ENCODE data around the gene ASCC2. TPM values are rescaled to one million over a fixed set of nuclear protein-coding genes. Genes with fewer than 3 reads are reported as not detected.

The ASCC2 gene
- polyA plus RNA-seq, 6 donors from 2014 or later = 35.1 to 70.0 (median 42.1) TPM

DNA sequence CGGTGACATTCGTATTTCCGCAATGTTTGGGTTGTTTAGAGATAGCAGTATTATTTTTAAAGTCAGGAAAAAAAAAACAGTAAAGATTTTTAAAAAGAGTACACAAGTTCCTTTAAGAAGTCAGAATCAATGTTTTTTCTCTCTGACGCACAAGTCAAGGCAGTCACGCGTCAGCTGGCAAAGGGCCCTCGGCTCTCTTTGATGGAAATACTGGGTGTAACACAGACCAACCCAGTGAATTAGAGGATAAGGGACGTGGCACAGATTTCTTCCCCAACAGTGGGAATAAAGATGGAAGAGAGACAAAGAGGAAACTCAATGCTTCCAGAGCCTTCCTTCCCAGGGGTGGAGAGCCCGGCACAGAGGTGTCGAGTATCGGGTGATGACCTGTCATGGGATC is 13.4 kb downstream of the ASCC2 start:
- Mint-ChIP-seq H3K4me3 (no peak overlapping the region), H3K9me3 (no peaks in the 10 kb centered on the region), H3K36me3 (peaks cover 18 to 23% of the 10 kb centered on the region in 2 donors), H3K27me3 (no peaks in the 10 kb centered on the region), H3K4me1 (peaks cover 5 to 12% (median 7%) of the 10 kb centered on the region in 3 donors), H3K27ac (no peak overlapping the region)
- DNase-seq (no peak), ATAC-seq (ENCODE audit: low read depth in 2 of 2) (no peak)

DNA sequence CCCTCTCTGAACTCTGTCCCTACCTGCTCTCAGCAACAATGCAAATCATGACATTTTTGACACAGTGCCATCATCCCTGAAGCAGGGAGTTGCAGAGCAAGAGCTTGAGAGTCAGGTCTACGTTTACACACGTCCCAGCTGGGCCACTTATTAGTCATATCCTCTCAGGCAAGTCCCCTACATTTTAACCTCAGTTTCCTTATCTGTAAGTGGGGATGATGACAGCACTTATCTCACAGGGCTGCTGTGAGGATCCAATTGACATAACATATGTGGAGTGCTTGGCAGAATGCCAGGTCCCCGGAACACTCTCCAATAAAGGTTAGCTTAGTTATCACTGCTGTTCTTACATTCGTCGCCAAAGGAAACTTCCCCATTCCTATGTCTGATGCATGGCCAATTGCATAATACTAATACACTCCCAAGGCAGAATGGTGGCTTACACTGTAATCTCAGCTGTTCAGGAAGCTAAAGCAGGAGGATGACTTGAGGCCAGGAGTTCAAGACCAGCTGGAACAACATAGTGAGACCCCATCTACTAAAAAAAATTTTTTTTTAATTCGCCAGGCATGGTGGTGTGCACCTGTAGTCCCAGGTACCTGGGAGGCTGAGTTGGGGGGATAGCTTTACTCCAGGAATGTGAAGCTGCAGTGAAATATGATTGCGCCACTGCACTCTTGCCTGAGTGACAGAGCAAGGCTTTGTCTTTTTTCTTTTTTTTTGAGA is 16.6 kb downstream of the ASCC2 start:
- DNase-seq = no peak
- H3K36me3 Mint-ChIP-seq = peaks cover 18% of the 10 kb centered on the region in 2 donors
- H3K27ac Mint-ChIP-seq = no peak overlapping the region
- H3K9me3 Mint-ChIP-seq = no peaks in the 10 kb centered on the region
- H3K27me3 Mint-ChIP-seq = no peaks in the 10 kb centered on the region
- ATAC-seq (ENCODE audit: low read depth in 2 of 2) = no peak
- no peak overlapping the region for H3K4me3 Mint-ChIP-seq
- H3K4me1 Mint-ChIP-seq = peaks cover 0 to 4% (median 0%) of the 10 kb centered on the region in 3 donors

DNA sequence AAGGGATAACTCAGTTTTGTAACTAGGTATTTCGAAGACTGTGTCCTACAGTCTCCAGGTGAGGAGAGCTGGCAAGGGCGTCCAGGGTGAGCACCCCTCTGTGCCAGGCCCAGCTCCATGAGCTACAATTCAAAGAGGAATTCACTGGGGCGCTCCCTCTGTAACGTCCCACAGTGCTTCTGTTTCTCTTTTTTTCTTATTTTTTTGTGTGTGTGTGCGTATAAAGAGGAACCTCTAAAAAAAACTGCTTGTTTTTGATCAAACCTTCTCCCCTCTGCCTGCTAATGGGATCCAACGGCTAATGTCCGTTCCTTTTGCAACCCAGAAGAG is 17.1 kb downstream of the ASCC2 start:
- H3K36me3 Mint-ChIP-seq = peaks cover 16 to 19% of the 10 kb centered on the region in 2 donors

DNA sequence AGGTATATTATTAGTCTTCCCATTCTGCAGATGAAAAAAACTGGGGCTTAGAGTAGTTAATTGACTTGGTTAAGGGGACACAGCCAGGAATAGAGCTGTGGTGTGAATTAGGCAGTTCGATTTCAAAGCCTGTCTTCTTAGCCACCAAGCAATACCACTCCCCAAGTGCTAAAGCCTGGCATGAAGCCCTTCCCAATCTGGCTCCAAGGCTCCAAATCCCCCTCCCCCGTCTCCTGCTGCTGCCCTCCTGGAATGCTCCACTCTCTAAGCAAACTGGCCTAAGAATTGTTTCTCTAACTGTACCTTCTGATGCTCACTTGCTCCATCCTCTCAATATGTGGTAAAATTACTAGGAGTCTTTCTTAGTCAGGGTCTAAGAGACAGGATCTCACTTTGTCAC is 18.6 kb downstream of the ASCC2 start:
- Mint-ChIP-seq H3K27ac (peak overlapping the region in 2 of 6 donors; percentile 13 to 54), H3K27me3 (no peaks in the 10 kb centered on the region), H3K9me3 (no peaks in the 10 kb centered on the region), H3K36me3 (peaks cover 11 to 13% of the 10 kb centered on the region in 2 donors), H3K4me3 (no peak overlapping the region), H3K4me1 (peaks cover 0 to 4% (median 0%) of the 10 kb centered on the region in 3 donors)
- no peak for DNase-seq
- no peak for ATAC-seq (ENCODE audit: low read depth in 2 of 2)

More for the DNA sequence above, 17.1 kb downstream of the ASCC2 start:
- no peak for DNase-seq
- Mint-ChIP-seq H3K4me1 (peaks cover 0 to 4% (median 0%) of the 10 kb centered on the region in 3 donors), H3K9me3 (no peaks in the 10 kb centered on the region), H3K27ac (no peak overlapping the region), H3K4me3 (no peak overlapping the region), H3K27me3 (no peaks in the 10 kb centered on the region)
- ATAC-seq (ENCODE audit: low read depth in 2 of 2) = no peak

DNA sequence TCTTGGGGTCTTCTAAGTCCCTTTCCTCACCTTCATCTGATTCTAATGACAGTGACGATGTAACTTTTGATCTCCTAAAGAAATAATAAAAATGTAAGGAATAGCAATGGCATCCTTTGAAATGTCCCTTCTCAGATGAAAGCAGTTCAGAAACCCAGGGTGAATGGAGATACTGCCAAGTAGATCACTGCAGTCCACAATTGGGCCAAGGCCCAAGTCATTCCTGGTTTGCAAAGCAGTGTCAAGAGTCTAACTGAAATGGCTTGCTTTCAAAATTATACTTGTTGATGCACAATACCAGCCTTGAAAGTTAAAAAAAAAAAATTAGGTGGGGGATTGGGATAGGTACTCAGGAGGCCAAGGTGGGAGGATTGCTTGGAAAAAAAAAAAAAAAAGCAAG is 20.4 kb downstream of the ASCC2 start:
- H3K4me1 Mint-ChIP-seq = peaks cover 0 to 4% (median 0%) of the 10 kb centered on the region in 3 donors
- H3K36me3 Mint-ChIP-seq = peaks cover 11 to 15% of the 10 kb centered on the region in 2 donors
- no peaks in the 10 kb centered on the region for H3K9me3 Mint-ChIP-seq
- no peak overlapping the region for H3K4me3 Mint-ChIP-seq
- ATAC-seq (ENCODE audit: low read depth in 2 of 2) (no peak), DNase-seq (no peak)
- no peak overlapping the region for H3K27ac Mint-ChIP-seq
- no peaks in the 10 kb centered on the region for H3K27me3 Mint-ChIP-seq

DNA sequence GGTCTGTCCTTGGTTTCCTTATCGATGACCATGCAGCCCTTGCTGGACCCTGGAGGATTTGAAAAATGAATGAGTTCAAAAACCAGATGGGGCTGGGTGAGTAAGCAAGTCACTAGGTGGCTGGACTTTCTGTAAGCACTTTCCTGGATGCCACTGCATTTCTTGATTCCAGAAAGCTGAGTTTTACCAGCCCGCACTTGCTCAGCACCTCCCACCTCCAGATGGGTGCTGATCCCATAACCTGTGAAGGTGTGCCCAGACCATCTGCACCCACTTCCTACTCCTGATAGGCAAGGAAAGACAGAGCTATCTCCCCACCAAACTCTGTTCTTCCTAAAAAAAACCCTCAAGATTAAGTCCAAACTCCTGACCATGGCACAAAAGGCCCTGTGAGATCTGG is 21.1 kb downstream of the ASCC2 start:
- Mint-ChIP-seq H3K36me3 (peaks cover 17 to 20% of the 10 kb centered on the region in 2 donors), H3K27me3 (no peaks in the 10 kb centered on the region), H3K4me3 (no peak overlapping the region), H3K9me3 (no peaks in the 10 kb centered on the region), H3K4me1 (peaks cover 0 to 4% (median 0%) of the 10 kb centered on the region in 3 donors), H3K27ac (peak overlapping the region in 1 of 6 donors; percentile 76)
- DNase-seq (no peak), ATAC-seq (ENCODE audit: low read depth in 2 of 2) (no peak)

DNA sequence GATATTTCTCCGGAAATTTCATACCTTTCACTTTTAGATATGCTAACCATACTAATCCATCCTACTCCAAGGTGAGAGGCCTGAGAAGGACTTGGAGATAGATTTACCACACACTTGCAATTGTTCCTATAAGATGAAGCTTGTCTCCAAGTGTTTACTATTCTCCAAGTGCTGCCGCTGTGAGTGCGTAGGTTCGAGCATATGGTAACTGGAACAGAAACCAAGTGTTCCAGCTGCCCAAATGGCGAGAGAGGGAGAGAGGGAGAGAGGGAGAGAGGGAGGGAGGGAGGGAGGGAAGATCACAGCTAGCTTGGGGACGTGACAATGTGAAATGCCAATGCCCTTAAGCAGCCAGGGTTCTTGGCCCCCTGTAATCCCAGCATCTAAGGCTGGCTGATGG is 21.5 kb downstream of the ASCC2 start:
- Mint-ChIP-seq H3K4me1 (peaks cover 0 to 4% (median 0%) of the 10 kb centered on the region in 3 donors), H3K27me3 (no peaks in the 10 kb centered on the region), H3K4me3 (no peak overlapping the region), H3K27ac (no peak overlapping the region), H3K36me3 (peaks cover 17 to 20% of the 10 kb centered on the region in 2 donors), H3K9me3 (no peaks in the 10 kb centered on the region)
- no peak for ATAC-seq (ENCODE audit: low read depth in 2 of 2)
- no peak for DNase-seq

DNA sequence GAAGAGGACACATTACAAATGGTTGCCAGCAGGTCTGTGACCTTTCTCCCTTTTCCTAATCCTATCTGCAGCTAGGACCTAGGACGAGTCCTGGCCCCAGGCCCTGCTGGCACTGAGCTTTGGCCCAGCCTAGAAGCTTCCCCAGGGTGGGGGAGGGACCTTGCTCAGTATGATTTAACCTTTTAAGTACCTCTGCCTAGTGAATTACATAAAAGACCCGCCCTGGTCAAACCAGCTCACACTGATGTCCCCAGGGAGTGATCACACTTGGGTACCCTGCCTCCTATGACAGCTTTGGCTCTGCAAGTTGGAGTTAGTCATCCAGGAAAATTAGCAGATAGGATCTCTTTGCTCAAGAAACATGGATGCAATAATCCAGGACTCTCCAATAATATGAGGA is 21.9 kb downstream of the ASCC2 start:
- H3K36me3 Mint-ChIP-seq = peaks cover 17 to 18% of the 10 kb centered on the region in 2 donors
- ATAC-seq (ENCODE audit: low read depth in 2 of 2) = no peak

DNA sequence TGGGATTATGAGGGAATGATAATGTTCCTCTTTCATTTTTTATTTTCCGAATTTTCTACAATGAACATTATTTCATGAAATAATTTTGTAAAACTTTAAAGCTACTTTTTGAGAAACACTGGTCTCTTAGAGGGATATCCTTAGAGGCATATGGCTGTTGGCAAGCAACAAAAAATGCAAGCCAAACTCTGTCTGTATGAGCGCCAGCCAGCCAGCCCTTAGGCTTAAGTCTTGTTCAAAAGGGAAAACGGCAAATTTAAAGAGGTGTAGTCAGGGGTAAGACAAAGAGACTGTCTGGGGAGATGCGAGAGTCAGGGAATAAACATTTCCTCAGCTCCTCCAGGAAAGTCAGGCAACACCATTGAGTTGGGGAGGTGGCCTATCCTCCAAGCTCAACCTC is 22.5 kb downstream of the ASCC2 start:
- peak overlapping the region in 1 of 6 donors; percentile 65 for H3K27ac Mint-ChIP-seq

More for the DNA sequence above, 21.9 kb downstream of the ASCC2 start:
- Mint-ChIP-seq H3K4me1 (peaks cover 0 to 4% (median 0%) of the 10 kb centered on the region in 3 donors), H3K27ac (peak overlapping the region in 1 of 6 donors; percentile 8), H3K4me3 (no peak overlapping the region), H3K27me3 (no peaks in the 10 kb centered on the region), H3K9me3 (no peaks in the 10 kb centered on the region)
- no peak for DNase-seq

DNA sequence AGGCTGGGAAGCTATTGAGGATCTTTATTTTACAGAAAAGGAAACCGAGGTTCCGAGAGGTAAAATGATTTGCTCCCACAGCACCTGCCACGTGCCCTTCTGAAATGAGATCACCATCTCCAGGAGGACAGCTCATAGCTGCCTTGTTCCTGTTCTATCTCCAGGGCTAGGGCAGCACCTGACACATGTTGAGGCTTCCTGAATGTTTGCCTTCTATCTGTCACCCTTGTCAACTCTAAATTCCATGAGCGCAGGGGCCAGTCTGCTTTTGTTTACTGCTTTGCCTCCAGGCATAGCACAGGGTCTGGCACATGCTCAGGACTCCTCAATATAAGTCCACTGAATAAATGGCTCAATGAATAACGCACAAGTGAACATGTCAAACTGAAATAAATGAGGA is 24.1 kb downstream of the ASCC2 start:
- Mint-ChIP-seq H3K27me3 (no peaks in the 10 kb centered on the region), H3K36me3 (peaks cover 25 to 26% of the 10 kb centered on the region in 2 donors), H3K27ac (no peak overlapping the region), H3K9me3 (no peaks in the 10 kb centered on the region), H3K4me1 (no peaks in the 10 kb centered on the region), H3K4me3 (no peak overlapping the region)
- no peak for DNase-seq
- ATAC-seq (ENCODE audit: low read depth in 2 of 2) = no peak

More for the DNA sequence above, 22.5 kb downstream of the ASCC2 start:
- ATAC-seq (ENCODE audit: low read depth in 2 of 2) (no peak), DNase-seq (no peak)
- peaks cover 0 to 4% (median 0%) of the 10 kb centered on the region in 3 donors for H3K4me1 Mint-ChIP-seq
- H3K4me3 Mint-ChIP-seq = no peak overlapping the region
- no peaks in the 10 kb centered on the region for H3K9me3 Mint-ChIP-seq
- H3K36me3 Mint-ChIP-seq = peaks cover 16 to 17% of the 10 kb centered on the region in 2 donors
- H3K27me3 Mint-ChIP-seq = no peaks in the 10 kb centered on the region

DNA sequence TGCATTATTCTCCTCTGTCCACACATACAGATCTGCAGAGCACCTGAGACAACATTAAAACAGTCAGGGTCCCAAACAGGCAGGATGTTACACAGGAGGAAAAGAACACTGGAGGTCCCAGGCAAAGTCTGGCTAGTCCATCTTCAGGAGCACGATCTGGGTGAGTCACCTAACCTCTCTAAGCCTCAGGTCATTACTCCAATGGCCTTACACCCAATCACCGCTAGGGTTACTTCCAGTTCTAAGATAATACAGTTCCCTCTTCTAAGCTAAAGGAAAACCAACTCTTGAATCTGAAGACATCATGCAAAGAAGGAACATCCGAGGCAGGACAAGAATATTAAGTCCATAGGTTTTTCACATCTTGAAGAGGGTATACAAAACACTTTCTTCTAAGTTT is 24.5 kb downstream of the ASCC2 start:
- ATAC-seq (ENCODE audit: low read depth in 2 of 2) (no peak), DNase-seq (no peak)
- no peak overlapping the region for H3K27ac Mint-ChIP-seq
- H3K4me1 Mint-ChIP-seq = no peaks in the 10 kb centered on the region
- peaks cover 25 to 26% of the 10 kb centered on the region in 2 donors for H3K36me3 Mint-ChIP-seq
- no peaks in the 10 kb centered on the region for H3K9me3 Mint-ChIP-seq
- no peak overlapping the region for H3K4me3 Mint-ChIP-seq
- H3K27me3 Mint-ChIP-seq = no peaks in the 10 kb centered on the region

DNA sequence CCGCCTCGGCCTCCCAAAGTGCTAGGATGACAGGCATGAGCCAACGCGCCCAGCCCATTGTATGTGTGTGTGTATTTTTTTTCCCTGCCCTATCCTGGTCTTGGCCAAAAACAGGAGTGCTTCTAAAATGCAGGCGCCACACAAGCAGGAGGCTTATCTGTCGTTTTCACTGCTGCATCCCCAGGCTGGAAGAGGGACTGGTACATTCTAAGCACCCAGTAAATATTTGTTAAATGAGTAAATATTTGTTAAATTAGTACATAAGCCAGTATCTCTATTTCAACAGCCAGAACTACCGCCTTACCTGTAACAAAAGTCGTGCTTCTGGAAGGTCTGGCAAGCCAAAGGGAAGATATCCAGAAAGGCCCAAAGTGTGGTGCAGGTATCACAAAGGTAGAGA is 24.9 kb downstream of the ASCC2 start:
- H3K27ac Mint-ChIP-seq = peak overlapping the region in 1 of 6 donors; percentile 32
- DNase-seq = no peak
- no peak overlapping the region for H3K4me3 Mint-ChIP-seq
- peaks cover 26% of the 10 kb centered on the region in 2 donors for H3K36me3 Mint-ChIP-seq
- no peaks in the 10 kb centered on the region for H3K27me3 Mint-ChIP-seq
- H3K9me3 Mint-ChIP-seq = no peaks in the 10 kb centered on the region
- ATAC-seq (ENCODE audit: low read depth in 2 of 2) = no peak
- no peaks in the 10 kb centered on the region for H3K4me1 Mint-ChIP-seq

DNA sequence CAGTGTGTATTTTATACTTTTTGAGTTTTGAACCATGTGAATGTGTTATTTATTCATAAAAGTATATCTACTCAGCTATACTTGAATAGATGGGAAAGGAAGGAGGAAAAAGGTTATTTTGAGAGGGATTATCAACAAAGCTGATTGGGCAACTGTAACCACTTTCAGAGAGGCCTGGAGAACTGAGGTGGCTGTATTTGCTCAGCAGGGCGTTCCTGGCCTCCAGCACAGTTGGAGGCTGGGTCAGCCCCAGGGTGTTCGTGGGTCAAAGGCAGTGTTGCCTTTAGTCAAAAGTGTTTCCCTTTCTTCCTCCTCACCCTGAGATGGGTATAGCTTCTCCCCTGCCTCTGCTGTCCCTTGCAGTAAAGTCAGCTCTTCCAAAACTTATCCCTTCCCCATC is 26.7 kb downstream of the ASCC2 start:
- no peaks in the 10 kb centered on the region for H3K27me3 Mint-ChIP-seq
- no peak overlapping the region for H3K27ac Mint-ChIP-seq
- H3K4me3 Mint-ChIP-seq = no peak overlapping the region
- H3K9me3 Mint-ChIP-seq = no peaks in the 10 kb centered on the region
- no peak for ATAC-seq (ENCODE audit: low read depth in 2 of 2)
- H3K36me3 Mint-ChIP-seq = peaks cover 26 to 36% of the 10 kb centered on the region in 2 donors
- H3K4me1 Mint-ChIP-seq = no peaks in the 10 kb centered on the region
- DNase-seq = no peak

DNA sequence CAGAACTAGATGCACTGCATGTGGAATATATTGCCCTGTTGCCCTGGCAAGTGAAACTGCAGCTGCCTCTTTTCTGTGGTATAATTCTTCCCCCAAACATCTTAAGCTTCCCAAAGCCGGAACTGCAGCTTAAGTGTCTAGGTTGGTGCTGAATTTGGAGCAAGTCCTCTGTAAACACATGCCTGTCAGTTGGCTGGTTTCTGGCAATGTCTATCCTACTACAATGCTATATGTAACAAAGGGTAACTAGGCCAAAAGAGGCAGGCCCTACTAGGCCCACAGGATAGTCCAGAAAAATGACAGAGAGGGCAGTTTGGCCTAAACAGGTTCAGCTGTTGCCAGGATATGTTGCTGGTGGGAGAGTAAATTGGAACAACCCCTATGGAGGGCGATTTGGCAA is 27.9 kb downstream of the ASCC2 start:
- DNase-seq = no peak
- no peaks in the 10 kb centered on the region for H3K9me3 Mint-ChIP-seq
- peaks cover 0 to 6% (median 0%) of the 10 kb centered on the region in 3 donors for H3K4me1 Mint-ChIP-seq
- no peak overlapping the region for H3K27ac Mint-ChIP-seq
- peaks cover 30 to 41% of the 10 kb centered on the region in 2 donors for H3K36me3 Mint-ChIP-seq
- no peak overlapping the region for H3K4me3 Mint-ChIP-seq
- H3K27me3 Mint-ChIP-seq = no peaks in the 10 kb centered on the region
- ATAC-seq (ENCODE audit: low read depth in 2 of 2) = no peak

All from naive B cell (primary cell).